AG04450 (cell line): ENCODE data around the gene ZNF296. TPM values are rescaled to one million over a fixed set of nuclear protein-coding genes. Genes with fewer than 3 reads are reported as not detected.

Experiments
- CTCF ChIA-PET: fragments of 300-600, 350-600 bp; formaldehyde crosslinking; extraction: SDS; loops from one replicate; lab custom pipeline; 2022; ENCODE audit warnings: antibody characterized with exemption, inconsistent platforms; lab: Charles Lee
- POLR2A ChIA-PET: fragments of 350-600 bp; formaldehyde crosslinking; extraction: SDS; loops from one replicate; lab custom pipeline; 2021; ENCODE audit warnings: antibody characterized with exemption, inconsistent platforms; lab: Yijun Ruan, JAX
- DNase-seq: peaks from one replicate; pipeline ENCODE4 v3.0.0-alpha.2; 2011; ENCODE audit warnings: low read depth, low spot score
- H3K27ac ChIP-seq: one replicate; pipeline ENCODE4 v1.5.1; 2012; ENCODE audit warnings: low read depth, low read length, control low read depth
- H3K27me3 ChIP-seq: one replicate; pipeline ENCODE4 v1.6.0; 2012; ENCODE audit warnings: low read length; ENCODE audit not compliant: control insufficient read depth, insufficient read depth
- H3K4me3 ChIP-seq: 2 replicates; pipeline ENCODE4 v1.5.1; 2011; ENCODE audit warnings: mild to moderate bottlenecking, low read depth, low read length, control low read depth
- H3K9me3 ChIP-seq: 2 replicates; pipeline ENCODE4 v1.5.1; 2012; ENCODE audit warnings: low read length; ENCODE audit not compliant: control insufficient read depth, insufficient read depth
- CTCF ChIP-seq: IDR thresholded peaks from 2 replicates; pipeline ENCODE4 v1.5.1; 2011; ENCODE audit warnings: low read depth, low read length, control low read depth, inconsistent platforms
- polyA plus RNA-seq: library from polyadenylated mRNA; depleted of rRNA; stranded (reverse); fragments of >200 nt; gene quantifications from 2 replicates; pipeline ENCODE4 v1.2.3, GENCODE V29; 2011

Gene ZNF296
- polyA plus RNA-seq, 1 experiment: not detected

- no peak for TF ChIP-seq CTCF
- H3K27me3 ChIP-seq: no peaks in the 10 kb centered on the region
- no peak for DNase-seq
- H3K27ac ChIP-seq: no peak overlapping the region
- ChIA-PET POLR2A (interaction anchor here (0.5 kb wide), 1 partner anchor 205 kb away, joined by 4 read pairs; no protein-coding TSS in a partner anchor), CTCF (interaction anchor here (1.6 kb wide), 1 partner anchor 13 kb away, joined by 7 read pairs; no protein-coding TSS in a partner anchor)
- H3K9me3 ChIP-seq: no peaks in the 10 kb centered on the region
- no peak overlapping the region for H3K4me3 ChIP-seq
Observed at GRCh38 chr19:45046355-45046754, 29.9 kb downstream of the ZNF296 start.

- CTCF ChIA-PET: interaction anchor here (1.6 kb wide), 1 partner anchor 14 kb away, joined by 7 read pairs; no protein-coding TSS in a partner anchor
- no peak for TF ChIP-seq CTCF
- Histone ChIP-seq H3K4me3 (no peak overlapping the region), H3K27me3 (no peaks in the 10 kb centered on the region), H3K9me3 (no peaks in the 10 kb centered on the region), H3K27ac (no peak overlapping the region)
- POLR2A ChIA-PET: interaction anchor here (0.5 kb wide), 1 partner anchor 206 kb away, joined by 4 read pairs; no protein-coding TSS in a partner anchor
- no peak for DNase-seq
Observed at GRCh38 chr19:45045671-45046353, 30.5 kb downstream of the ZNF296 start.

DNA sequence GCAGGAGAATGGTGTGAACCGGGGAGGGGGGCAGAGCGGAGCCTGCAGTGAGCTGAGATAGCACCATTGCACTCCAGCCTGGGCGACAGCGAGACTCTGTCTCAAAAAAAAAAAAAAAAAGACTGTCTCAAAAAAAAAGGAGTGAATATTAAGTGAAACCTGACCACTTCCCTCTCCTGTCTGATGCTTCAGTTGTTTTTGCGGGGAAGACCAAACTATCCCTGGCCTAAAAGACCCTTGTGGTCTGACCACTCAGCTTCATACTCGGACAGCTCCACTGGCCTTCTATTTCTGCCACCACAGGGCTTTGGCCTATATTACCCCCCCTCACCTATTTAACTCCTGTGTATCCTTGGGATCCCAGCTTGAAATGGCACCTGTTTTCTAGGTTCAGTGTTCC is 35.2 kb downstream of the ZNF296 start:
- no peak for TF ChIP-seq CTCF
- Histone ChIP-seq H3K4me3 (no peak overlapping the region), H3K9me3 (no peaks in the 10 kb centered on the region; the same call in 1 of the 2 replicates), H3K27ac (no peak overlapping the region), H3K27me3 (no peaks in the 10 kb centered on the region)
- CTCF ChIA-PET: interaction anchor here (1.8 kb wide), 1 partner anchor 19 kb away, joined by 7 read pairs; no protein-coding TSS in a partner anchor
- DNase-seq: no peak
- POLR2A ChIA-PET: interaction anchor here (0.5 kb wide), 1 partner anchor 24 kb away, joined by 5 read pairs; no protein-coding TSS in a partner anchor

- Histone ChIP-seq H3K27me3 (no peaks in the 10 kb centered on the region), H3K4me3 (peak overlapping the region; percentile 95), H3K27ac (no peak overlapping the region), H3K9me3 (no peaks in the 10 kb centered on the region; the same call in 1 of the 2 replicates)
- ChIA-PET POLR2A (interaction anchor here (1.2 to 1.9 kb wide), 3 partner anchors 19 to 38 kb away, joined by 3 to 12 read pairs (median 5); partner anchors contain the start of gene RELB), CTCF (interaction anchor here (1.8 to 2.4 kb wide), 2 partner anchors 19 kb away, joined by 7 to 14 read pairs; no protein-coding TSS in a partner anchor)
- no peak for DNase-seq
- no peak for TF ChIP-seq CTCF
Observed at GRCh38 chr19:45040059-45040771, 36.1 kb downstream of the ZNF296 start.
